Regular cardiac myocyte (primary cell): ENCODE data around the gene IL15RA. TPM values are rescaled to one million over a fixed set of nuclear protein-coding genes. Genes with fewer than 3 reads are reported as not detected.

Experiments
- total RNA-seq: library from RNA; depleted of rRNA; stranded (reverse); fragments of >200 nt; gene quantifications from 2 replicates; pipeline ENCODE4 v1.2.3, GENCODE V29; 2014

The IL15RA gene
- 1.7 and 3.7 TPM in 2 replicates for total RNA-seq

GRCh38 chr10:5977471-5978229, at the start of gene IL15RA:
TSS of gene IL15RA (minus strand) at chr10:5977543. CDS start at chr10:5977492, 51 bp downstream.

Other genes starting within 250 kb of the IL15RA start
- gene GDI2, start 164.1 kb downstream of the IL15RA start, total RNA-seq: 449 and 598 TPM in 2 replicates
- 4.4 and 9.3 TPM in 2 replicates for gene ANKRD16, start 87.7 kb downstream of the IL15RA start, total RNA-seq
- gene FBH1, start 87.3 kb downstream of the IL15RA start, total RNA-seq: 117 and 120 TPM in 2 replicates
- gene IL2RA, start 84.8 kb upstream of the IL15RA start, total RNA-seq: not detected in 2 replicates
- 36.4 and 60.8 TPM in 2 replicates for gene RBM17, start 111.5 kb upstream of the IL15RA start, total RNA-seq
- gene PFKFB3, start 225.4 kb upstream of the IL15RA start, total RNA-seq: 38.5 and 75.8 TPM in 2 replicates